HG03108 (cell line): Measurements from ENCODE around the gene RAI1.
"Not testable (repeated sequence)": the region's sequence is repeated elsewhere in the genome, so short reads cannot be mapped to it uniquely, and the experiment has no call there.

Experiments
- ATAC-seq: cut with Tn5 transposase; IDR thresholded peaks from one replicate; pipeline ENCODE4 v1.9.1; 2021; ENCODE audit warnings: moderate library complexity; ENCODE audit not compliant: unreplicated experiment

The RAI1 gene

DNA sequence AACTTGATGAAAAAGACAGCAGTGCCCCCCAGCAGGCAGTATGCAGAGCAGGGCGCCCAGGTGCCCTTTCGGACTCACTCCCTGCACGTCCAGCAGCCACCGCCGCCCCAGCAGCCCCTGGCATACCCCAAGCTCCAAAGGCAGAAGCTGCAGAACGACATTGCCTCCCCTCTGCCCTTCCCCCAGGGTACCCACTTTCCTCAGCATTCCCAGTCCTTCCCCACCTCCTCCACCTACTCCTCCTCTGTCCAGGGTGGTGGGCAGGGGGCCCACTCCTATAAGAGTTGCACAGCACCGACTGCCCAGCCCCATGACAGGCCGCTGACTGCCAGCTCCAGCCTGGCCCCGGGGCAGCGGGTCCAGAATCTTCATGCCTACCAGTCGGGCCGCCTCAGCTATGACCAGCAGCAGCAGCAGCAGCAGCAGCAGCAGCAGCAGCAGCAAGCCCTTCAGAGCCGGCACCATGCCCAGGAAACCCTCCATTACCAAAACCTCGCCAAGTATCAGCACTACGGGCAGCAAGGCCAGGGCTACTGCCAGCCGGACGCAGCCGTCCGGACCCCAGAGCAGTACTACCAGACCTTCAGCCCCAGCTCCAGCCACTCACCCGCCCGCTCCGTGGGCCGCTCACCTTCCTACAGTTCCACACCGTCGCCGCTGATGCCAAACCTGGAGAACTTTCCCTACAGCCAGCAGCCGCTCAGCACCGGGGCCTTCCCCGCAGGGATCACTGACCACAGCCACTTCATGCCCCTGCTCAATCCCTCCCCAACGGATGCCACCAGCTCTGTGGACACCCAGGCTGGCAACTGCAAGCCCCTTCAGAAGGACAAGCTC is 112.3 kb downstream of the RAI1 start:
- no peak for ATAC-seq

GRCh38 chr17:17794382-17794781 is 113.1 kb downstream of the RAI1 start:
- no peak for ATAC-seq

DNA sequence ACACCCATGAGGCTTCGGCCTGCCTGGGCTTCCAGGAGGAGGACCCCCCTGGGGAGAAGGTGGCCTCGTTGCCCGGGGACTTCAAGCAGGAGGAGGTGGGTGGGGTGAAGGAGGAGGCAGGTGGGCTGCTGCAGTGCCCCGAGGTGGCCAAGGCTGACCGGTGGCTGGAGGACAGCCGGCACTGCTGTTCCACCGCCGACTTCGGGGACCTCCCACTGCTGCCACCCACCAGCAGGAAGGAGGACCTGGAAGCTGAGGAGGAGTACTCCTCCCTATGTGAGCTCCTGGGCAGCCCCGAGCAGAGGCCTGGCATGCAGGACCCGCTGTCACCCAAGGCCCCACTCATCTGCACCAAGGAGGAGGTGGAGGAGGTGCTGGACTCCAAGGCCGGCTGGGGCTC is 114.0 kb downstream of the RAI1 start:
- no peak for ATAC-seq

DNA sequence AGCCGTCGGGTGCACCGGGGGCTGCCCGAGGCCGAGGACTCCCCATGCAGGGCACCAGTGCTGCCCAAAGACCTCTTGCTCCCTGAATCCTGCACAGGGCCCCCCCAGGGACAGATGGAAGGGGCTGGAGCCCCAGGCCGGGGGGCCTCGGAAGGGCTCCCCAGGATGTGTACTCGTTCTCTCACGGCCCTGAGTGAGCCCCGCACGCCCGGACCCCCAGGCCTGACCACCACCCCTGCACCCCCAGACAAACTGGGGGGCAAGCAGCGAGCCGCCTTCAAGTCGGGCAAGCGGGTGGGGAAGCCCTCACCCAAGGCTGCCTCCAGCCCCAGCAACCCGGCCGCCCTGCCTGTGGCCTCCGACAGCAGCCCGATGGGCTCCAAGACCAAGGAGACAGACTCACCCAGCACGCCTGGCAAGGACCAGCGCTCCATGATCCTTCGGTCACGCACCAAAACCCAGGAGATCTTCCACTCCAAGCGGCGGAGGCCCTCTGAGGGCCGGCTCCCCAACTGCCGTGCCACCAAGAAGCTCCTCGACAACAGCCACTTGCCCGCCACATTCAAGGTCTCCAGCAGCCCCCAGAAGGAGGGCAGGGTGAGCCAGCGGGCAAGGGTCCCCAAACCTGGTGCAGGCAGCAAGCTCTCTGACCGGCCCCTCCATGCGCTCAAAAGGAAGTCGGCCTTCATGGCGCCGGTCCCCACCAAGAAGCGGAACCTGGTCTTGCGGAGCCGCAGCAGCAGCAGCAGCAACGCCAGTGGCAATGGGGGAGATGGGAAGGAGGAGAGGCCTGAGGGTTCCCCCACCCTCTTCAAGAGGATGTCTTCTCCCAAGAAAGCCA is 114.9 kb downstream of the RAI1 start:
- ATAC-seq = no peak

GRCh38 chr17:17796787-17797061 is 115.5 kb downstream of the RAI1 start:
- no peak for ATAC-seq

GRCh38 chr17:17797119-17797809 is 116.0 kb downstream of the RAI1 start:
- no peak for ATAC-seq

- no peak for ATAC-seq
Observed at GRCh38 chr17:17798010-17798556, 116.8 kb downstream of the RAI1 start.

DNA sequence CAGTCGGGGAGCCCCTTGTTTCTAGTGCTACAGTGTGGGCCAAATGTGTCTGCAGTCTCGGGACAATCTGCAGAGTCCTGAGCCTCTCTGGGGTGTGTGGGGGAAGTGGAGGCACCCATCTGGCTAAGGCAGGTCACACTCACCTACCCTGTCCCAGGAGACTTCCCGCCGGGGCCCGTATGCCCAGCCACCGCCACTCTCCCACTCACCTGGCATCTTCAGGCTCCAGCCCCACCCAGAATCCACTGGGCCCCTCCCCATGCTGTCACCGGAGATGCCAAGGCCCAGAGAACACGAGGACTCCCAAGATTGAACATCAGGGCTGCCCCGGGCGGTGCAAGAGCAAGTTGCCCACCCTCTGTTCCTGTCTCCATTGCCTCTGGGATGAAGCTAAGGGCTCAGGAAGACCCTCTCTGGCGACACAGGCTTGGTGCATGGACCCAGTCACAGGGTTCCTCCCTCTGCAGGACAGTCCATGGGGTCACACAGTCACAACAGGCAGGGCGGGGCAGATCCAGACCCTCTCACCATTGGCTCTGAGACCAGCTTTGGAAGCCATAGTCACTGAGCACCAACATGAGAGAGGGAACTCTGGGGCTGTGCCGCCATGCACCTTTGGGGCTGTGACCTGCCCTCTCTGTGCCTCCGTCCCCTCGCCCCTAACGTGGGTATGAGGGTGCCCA is 117.5 kb downstream of the RAI1 start:
- no peak for ATAC-seq

GRCh38 chr17:17800504-17801021 is 119.3 kb downstream of the RAI1 start:
- no peak for ATAC-seq

- ATAC-seq = no peak
Observed at GRCh38 chr17:17801800-17802481, 120.7 kb downstream of the RAI1 start.

GRCh38 chr17:17804007-17804406 is 122.7 kb downstream of the RAI1 start:
- ATAC-seq = no peak

GRCh38 chr17:17805575-17805974 is 124.3 kb downstream of the RAI1 start:
- no peak for ATAC-seq

DNA sequence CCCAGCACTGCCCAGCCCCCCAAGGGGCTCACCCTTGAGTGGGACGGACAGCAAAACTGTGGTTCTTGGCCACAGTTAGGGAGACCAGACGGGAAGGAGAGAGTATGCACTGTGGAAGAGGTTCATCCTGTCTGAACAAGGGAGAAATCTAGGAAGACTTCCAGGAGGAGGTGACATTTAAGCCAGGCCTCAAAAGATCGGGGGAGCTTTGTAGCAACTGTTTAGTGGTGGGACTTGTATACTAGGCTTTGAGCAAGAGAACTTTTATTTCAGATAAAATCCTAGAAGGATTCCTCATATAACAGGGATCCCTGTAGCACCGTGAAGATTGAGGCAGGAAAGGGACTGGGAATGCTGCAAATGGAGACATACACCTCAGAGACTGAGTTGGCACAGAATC is 124.8 kb downstream of the RAI1 start:
- no peak for ATAC-seq

GRCh38 chr17:17806611-17807274 is 125.5 kb downstream of the RAI1 start:
- no peak for ATAC-seq

- ATAC-seq = no peak
Observed at GRCh38 chr17:17807440-17807839, 126.2 kb downstream of the RAI1 start.

- ATAC-seq = not testable (repeated sequence)
Observed at GRCh38 chr17:17808200-17808599, 126.9 kb downstream of the RAI1 start.

- peak; percentile 50 for ATAC-seq
Observed at GRCh38 chr17:17808706-17809432, 127.6 kb downstream of the RAI1 start.

DNA sequence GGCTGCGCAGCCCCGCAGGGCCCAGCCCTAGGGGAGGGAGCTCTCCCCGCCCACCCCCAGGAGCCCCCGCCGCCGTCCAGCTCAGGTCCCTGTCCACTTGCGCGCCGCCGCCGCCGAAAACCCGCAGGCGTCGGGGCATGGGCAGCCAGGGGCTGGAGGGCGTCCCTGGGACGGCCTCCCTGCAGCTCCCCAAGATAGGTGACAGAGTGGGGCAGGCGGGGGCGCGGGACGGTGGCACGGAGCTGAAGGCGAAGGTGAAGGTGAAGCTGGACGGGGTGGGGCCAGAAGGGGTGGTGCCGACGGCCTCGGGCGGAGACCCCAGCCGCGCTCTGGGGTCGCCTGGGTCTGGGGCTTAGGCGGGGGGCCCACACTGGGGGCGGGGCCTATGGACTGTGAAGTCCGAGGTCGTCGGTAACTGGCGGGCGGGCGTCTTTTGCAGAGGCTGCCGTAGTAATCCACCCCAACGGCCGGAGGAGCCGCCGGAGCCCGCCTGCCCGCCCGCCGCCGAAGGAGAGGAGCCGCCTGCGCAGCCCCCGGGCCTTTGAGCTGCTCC is 128.3 kb downstream of the RAI1 start:
- no peak for ATAC-seq
